ENCODE results near the gene MSRB3. TPM values are rescaled to one million over a fixed set of nuclear protein-coding genes. Genes with fewer than 3 reads are reported as not detected.

The MSRB3 gene
- total and polyA plus RNA-seq, 8 donors = 21.7 to 50.5 (median 28.1) TPM

- intact Hi-C loops (cut with DNase I) = no loop called here
- DNase-seq = no peak
- H3K9me3 ChIP-seq = no peaks in the 10 kb centered on the region
- no peak overlapping the region for H3K27ac ChIP-seq
- H3K4me1 ChIP-seq = no peaks in the 10 kb centered on the region
- no peak for TF ChIP-seq CTCF (IDR thresholded peaks at IDR 0.05)
- H3K27me3 ChIP-seq = no peaks in the 10 kb centered on the region
- ATAC-seq = no peak
- no peaks in the 10 kb centered on the region for H3K36me3 ChIP-seq
- no peak overlapping the region for H3K4me3 ChIP-seq
Measured at GRCh38 chr12:65263777-65264176, 14.7 kb upstream of the MSRB3 start.

- H3K9me3 ChIP-seq = no peaks in the 10 kb centered on the region
- H3K4me3 ChIP-seq = no peak overlapping the region
- H3K27ac ChIP-seq = no peak overlapping the region
- intact Hi-C loops (cut with DNase I) = no loop called here
- ATAC-seq (no peak), DNase-seq (no peak)
- H3K27me3 ChIP-seq = no peaks in the 10 kb centered on the region
- no peaks in the 10 kb centered on the region for H3K4me1 ChIP-seq
- TF ChIP-seq CTCF (IDR thresholded peaks at IDR 0.05) = no peak
- H3K36me3 ChIP-seq = no peaks in the 10 kb centered on the region
Measured at GRCh38 chr12:65266408-65266807, 12.1 kb upstream of the MSRB3 start.

GRCh38 chr12:65269603-65270002 lies 8.9 kb upstream of the MSRB3 start:
- Histone ChIP-seq H3K27ac (no peak overlapping the region), H3K36me3 (no peaks in the 10 kb centered on the region), H3K27me3 (no peaks in the 10 kb centered on the region), H3K9me3 (no peaks in the 10 kb centered on the region), H3K4me3 (no peak overlapping the region), H3K4me1 (no peaks in the 10 kb centered on the region)
- ATAC-seq = no peak
- no peak for DNase-seq
- intact Hi-C loops (cut with DNase I) = no loop called here
- TF ChIP-seq CTCF (IDR thresholded peaks at IDR 0.05) = no peak

- no peak for DNase-seq
- H3K4me3 ChIP-seq = no peak overlapping the region
- H3K9me3 ChIP-seq = no peaks in the 10 kb centered on the region
- H3K4me1 ChIP-seq = peaks cover 0 to 12% of the 10 kb centered on the region in 2 donors
- H3K36me3 ChIP-seq = no peaks in the 10 kb centered on the region
- H3K27ac ChIP-seq = no peak overlapping the region
- ATAC-seq = no peak
- TF ChIP-seq CTCF (IDR thresholded peaks at IDR 0.05) = no peak
- H3K27me3 ChIP-seq = peaks cover 0 to 17% of the 10 kb centered on the region in 2 donors
- intact Hi-C loops (cut with DNase I) = no loop called here
Measured at GRCh38 chr12:65274602-65275272, 3.7 kb upstream of the MSRB3 start.

GRCh38 chr12:65275627-65276026 lies 2.9 kb upstream of the MSRB3 start:
- Histone ChIP-seq H3K27ac (no peak overlapping the region), H3K9me3 (no peaks in the 10 kb centered on the region), H3K36me3 (no peaks in the 10 kb centered on the region), H3K27me3 (peaks cover 0 to 23% of the 10 kb centered on the region in 2 donors), H3K4me3 (no peak overlapping the region), H3K4me1 (peaks cover 0 to 19% of the 10 kb centered on the region in 2 donors)
- DNase-seq (no peak), ATAC-seq (no peak)
- TF ChIP-seq CTCF (IDR thresholded peaks at IDR 0.05) = no peak
- intact Hi-C loops (cut with DNase I) = no loop called here
